H1 (cell line): ENCODE measurements around the gene TMEM236. TPM values are rescaled to one million over a fixed set of nuclear protein-coding genes. Genes with fewer than 3 reads are reported as not detected.

Experiments used
- CHD7 ChIP-seq: fragments of 300-600 bp; sonication (generic); IDR thresholded peaks from 2 replicates; pipeline ENCODE4 v1.7.1; 2012; ENCODE audit warnings: low read length, moderate library complexity, mild to moderate bottlenecking, inconsistent platforms; ENCODE audit not compliant: insufficient replicate concordance
- CTBP2 ChIP-seq: IDR thresholded peaks from 2 replicates; pipeline ENCODE4 v1.7.0; 2011; ENCODE audit warnings: borderline replicate concordance, mild to moderate bottlenecking, moderate library complexity, mixed read lengths, low read length; ENCODE audit not compliant: insufficient read depth, insufficient read length
- EP300 ChIP-seq, 2 experiments: IDR thresholded peaks; 1 replicate in 1 of 2; 2 replicates in 1 of 2; pipeline ENCODE4 v1.6.1; 2011 to 2012; ENCODE audit warnings: low read depth in 2 of 2, low read length in 2 of 2, mild to moderate bottlenecking in 2 of 2, borderline replicate concordance in 1 of 2, inconsistent platforms in 1 of 2, moderate library complexity in 1 of 2
- polyA plus RNA-seq, 7 experiments: library from polyadenylated mRNA; depleted of rRNA in 3 of 7; stranded (reverse) in 5 of 7; unstranded in 2 of 7; fragments of >200 nt in 5 of 7; fragments of 200-250 nt in 2 of 7; gene quantifications; 1 replicate in 5 of 7; 2 replicates in 1 of 7; 4 replicates in 1 of 7; pipeline versions ENCODE4 v1.2.1 to v1.2.3, GENCODE V29; 2011 to 2013; ENCODE audit warnings: missing spikeins in 2 of 7, mixed read lengths in 2 of 7
- total RNA-seq: library from RNA; stranded (reverse); fragmentation: NEBNext Ultra II Directional; extraction: Animal tissue kit (Norgen Biotek cat#: 25700); gene quantifications from 2 replicates; pipeline ENCODE4 v1.2.1, GENCODE V29; 2021

The TMEM236 gene
- total and polyA plus RNA-seq, 2 of the 8 experiments (the other 6 are each of a cell fraction or from before 2014, with no cell fraction given): 0.02 to 0.07 TPM

- TF ChIP-seq CHD7 (no peak), CTBP2 (no peak), EP300 (IDR thresholded peaks at IDR 0.05; ENCODE audit: borderline replicate concordance in 1 of 2, low read depth in 2 of 2, low read length in 2 of 2) (no peak)
These were observed 79.9 kb downstream of the TMEM236 start (continued) for GRCh38 chr10:17831896-17832295.
